H1 (cell line): ENCODE measurements around the gene RBBP5. TPM values are rescaled to one million over a fixed set of nuclear protein-coding genes. Genes with fewer than 3 reads are reported as not detected.

ENCODE experiments used
- CTCF ChIA-PET: fragments of 300-600 bp; sonication (Branson Sonifier 250); formaldehyde crosslinking; loops from one replicate; lab custom pipeline; 2021; ENCODE audit not compliant: partially characterized antibody; lab: Charles Lee
- POLR2A ChIA-PET: fragments of 300-600 bp; sonication (Branson Sonifier 250); formaldehyde crosslinking; loops from one replicate; lab custom pipeline; 2021; ENCODE audit warnings: inconsistent platforms; ENCODE audit not compliant: partially characterized antibody; lab: Charles Lee
- DNase-seq, 2 experiments: peaks; one replicate each; pipeline versions ENCODE4 v3.0.0 to v3.0.0-alpha.2; 2010 to 2022; ENCODE audit warnings: low spot score in 2 of 2, low read depth in 1 of 2, mixed read lengths in 1 of 2
- FAIRE-seq: peaks from 2 replicates; lab custom pipeline; 2011; peaks lifted over from hg19 to GRCh38; lab: Jason Lieb, UNC
- H2AFZ ChIP-seq: 2 replicates; pipeline ENCODE4 v1.8.1; 2012; ENCODE audit warnings: low read length, inconsistent platforms
- H2AK5ac ChIP-seq: 2 replicates; pipeline ENCODE4 v1.6.1; 2013; ENCODE audit warnings: low read depth, low read length
- H2BK120ac ChIP-seq: replicated peaks from 2 replicates; pipeline ENCODE3; 2013; ENCODE audit warnings: low read depth, low read length, inconsistent platforms
- H2BK12ac ChIP-seq: 2 replicates; pipeline ENCODE4 v1.6.1; 2013; ENCODE audit warnings: low read depth, low read length
- H2BK15ac ChIP-seq: 2 replicates; pipeline ENCODE4 v1.6.1; 2013; ENCODE audit warnings: low read length
- H2BK20ac ChIP-seq: 2 replicates; pipeline ENCODE4 v1.6.1; 2013; ENCODE audit warnings: low read length
- H2BK5ac ChIP-seq: 2 replicates; pipeline ENCODE4 v1.6.1; 2013; ENCODE audit warnings: low read depth, low read length
- H3K14ac ChIP-seq: 2 replicates; pipeline ENCODE4 v1.6.1; 2013; ENCODE audit warnings: inconsistent platforms; ENCODE audit not compliant: insufficient read length
- H3K18ac ChIP-seq: 2 replicates; pipeline ENCODE4 v1.6.1; 2013; ENCODE audit warnings: low read length; ENCODE audit errors: extremely low read depth
- H3K23ac ChIP-seq: 2 replicates; pipeline ENCODE4 v1.6.1; 2013; ENCODE audit warnings: inconsistent platforms; ENCODE audit not compliant: insufficient read length
- H3K23me2 ChIP-seq: 2 replicates; pipeline ENCODE4 v1.6.1; 2013; ENCODE audit warnings: low read depth, low read length
- H3K27ac ChIP-seq: 2 replicates; pipeline ENCODE4 v1.6.1; 2011; ENCODE audit warnings: low read depth, low read length, inconsistent platforms
- H3K27me3 ChIP-seq, 4 experiments: replicated peaks in 1 of 4; 1 replicate in 1 of 4; 2 replicates in 3 of 4; pipeline versions ENCODE4 v1.6.1 to v1.8.1; 2011 to 2013; ENCODE audit warnings: low read length in 3 of 4, mild to moderate bottlenecking in 3 of 4, inconsistent platforms in 2 of 4, mixed read lengths in 2 of 4, moderate library complexity in 1 of 4; ENCODE audit not compliant: control insufficient read depth in 3 of 4, insufficient read depth in 3 of 4; ENCODE audit errors: extremely low read depth in 1 of 4
- H3K36me3 ChIP-seq, 4 experiments: 2 replicates each; pipeline versions ENCODE4 v1.6.1 to v1.8.1; 2011 to 2013; ENCODE audit warnings: mild to moderate bottlenecking in 4 of 4, low read length in 3 of 4, moderate library complexity in 2 of 4, control low read depth in 1 of 4, inconsistent platforms in 1 of 4; ENCODE audit not compliant: insufficient read depth in 4 of 4, control insufficient read depth in 2 of 4
- H3K4ac ChIP-seq: replicated peaks from 2 replicates; pipeline ENCODE3; 2013; ENCODE audit warnings: low read length, low read depth, mixed read lengths, inconsistent platforms; ENCODE audit not compliant: insufficient read length
- H3K4me1 ChIP-seq, 4 experiments: replicated peaks in 1 of 4; 1 replicate in 1 of 4; 2 replicates in 3 of 4; pipeline versions ENCODE4 v1.6.1 to v1.8.1; 2011 to 2013; ENCODE audit warnings: low read length in 3 of 4, inconsistent platforms in 2 of 4, mixed read lengths in 1 of 4; ENCODE audit not compliant: insufficient read depth in 4 of 4, control insufficient read depth in 3 of 4
- H3K4me2 ChIP-seq, 2 experiments: 2 replicates each; pipeline versions ENCODE4 v1.6.1 to v1.8.1; 2011 to 2013; ENCODE audit warnings: low read depth in 2 of 2, low read length in 2 of 2, control low read depth in 1 of 2, inconsistent platforms in 1 of 2, mild to moderate bottlenecking in 1 of 2; ENCODE audit not compliant: insufficient read depth in 1 of 2
- H3K4me3 ChIP-seq, 4 experiments: fragments of 200-600, 300-600 bp in 1 of 4; sonication (generic), shearing (Covaris generic), sonication (Bioruptor Twin) in 1 of 4; 2 replicates each; pipeline versions ENCODE4 v1.5.1 to v1.8.1; 2011 to 2016; ENCODE audit warnings: low read length in 4 of 4, low read depth in 3 of 4, control low read depth in 2 of 4, inconsistent platforms in 2 of 4, mild to moderate bottlenecking in 2 of 4, mixed read lengths in 1 of 4, moderate library complexity in 1 of 4; ENCODE audit not compliant: insufficient read depth in 2 of 4; ENCODE audit errors: extremely low read depth in 1 of 4
- H3K56ac ChIP-seq: replicated peaks from 2 replicates; pipeline ENCODE3; 2013; ENCODE audit warnings: low read depth, mild to moderate bottlenecking, mixed read lengths, low read length, inconsistent platforms; ENCODE audit not compliant: insufficient read length
- H3K79me1 ChIP-seq: 2 replicates; pipeline ENCODE4 v1.6.1; 2013; ENCODE audit warnings: low read depth, low read length, control low read depth
- H3K79me2 ChIP-seq, 2 experiments: 2 replicates each; pipeline versions ENCODE4 v1.6.1 to v1.8.1; 2012 to 2013; ENCODE audit warnings: low read length in 2 of 2, mild to moderate bottlenecking in 2 of 2, inconsistent platforms in 1 of 2; ENCODE audit not compliant: insufficient read depth in 2 of 2, control insufficient read depth in 1 of 2
- H3K9ac ChIP-seq, 4 experiments: replicated peaks in 1 of 4; 1 replicate in 1 of 4; 2 replicates in 3 of 4; pipeline versions ENCODE4 v1.6.1 to v1.8.1; 2011 to 2013; ENCODE audit warnings: low read depth in 3 of 4, low read length in 3 of 4, control low read depth in 2 of 4, mild to moderate bottlenecking in 2 of 4, moderate library complexity in 2 of 4, inconsistent platforms in 1 of 4; ENCODE audit errors: extremely low read depth in 1 of 4
- H3K9me3 ChIP-seq, 2 experiments: 2 replicates each; pipeline versions ENCODE4 v1.6.1 to v1.8.1; 2012 to 2013; ENCODE audit warnings: mild to moderate bottlenecking in 2 of 2, moderate library complexity in 2 of 2, control low read depth in 1 of 2, inconsistent platforms in 1 of 2, low read depth in 1 of 2, low read length in 1 of 2, mixed read lengths in 1 of 2; ENCODE audit not compliant: insufficient read depth in 2 of 2
- H4K20me1 ChIP-seq, 2 experiments: replicated peaks in 1 of 2; 2 replicates each; pipeline versions ENCODE3 to v1.8.1; 2011 to 2013; ENCODE audit warnings: inconsistent platforms in 2 of 2, low read length in 2 of 2, mild to moderate bottlenecking in 1 of 2; ENCODE audit not compliant: insufficient read depth in 2 of 2, control insufficient read depth in 1 of 2
- H4K5ac ChIP-seq: 2 replicates; pipeline ENCODE4 v1.6.1; 2013; ENCODE audit warnings: low read length, low read depth, mixed read lengths, inconsistent platforms; ENCODE audit not compliant: insufficient read length
- H4K8ac ChIP-seq: 2 replicates; pipeline ENCODE4 v1.8.0; 2013; ENCODE audit warnings: mild to moderate bottlenecking, moderate library complexity, low read length, inconsistent platforms; ENCODE audit not compliant: insufficient read depth; ENCODE audit errors: extremely low read depth
- H4K91ac ChIP-seq: replicated peaks from 2 replicates; pipeline ENCODE3; 2013; ENCODE audit warnings: low read length, mixed read lengths, inconsistent platforms; ENCODE audit not compliant: insufficient read length
- KDM4A ChIP-seq: IDR thresholded peaks from one replicate; pipeline ENCODE4 v1.7.1; 2012; ENCODE audit warnings: low read depth, mild to moderate bottlenecking, moderate library complexity, low read length, inconsistent platforms; ENCODE audit not compliant: severe bottlenecking
- SP1 ChIP-seq: IDR thresholded peaks from 2 replicates; pipeline ENCODE4 v1.6.1; 2011; ENCODE audit warnings: low read depth, low read length
- SP4 ChIP-seq: IDR thresholded peaks from 2 replicates; pipeline ENCODE4 v1.6.1; 2012; ENCODE audit warnings: low read length, inconsistent platforms
- TEAD4 ChIP-seq: IDR thresholded peaks from 2 replicates; pipeline ENCODE4 v1.6.1; 2012; ENCODE audit warnings: low read depth, low read length, inconsistent platforms, mixed read lengths
- WGBS, 2 experiments: shearing (Covaris generic) in 1 of 2; methylation state at CpG; one replicate each; pipeline versions ENCODE4 v1.1.6 to v1.1.7; 2013 to 2015; ENCODE audit warnings: low lambda C conversion rate in 2 of 2, mixed read lengths in 2 of 2, inconsistent platforms in 1 of 2, low coverage in 1 of 2, missing lambda C conversion rate in 1 of 2; ENCODE audit not compliant: insufficient replicate concordance in 2 of 2, insufficient coverage in 1 of 2, insufficient read length in 1 of 2; ENCODE audit errors: extremely low coverage in 1 of 2, missing lambda C conversion rate in 1 of 2; 5-methylcytosine and 5-hydroxymethylcytosine counted together
- polyA plus RNA-seq, 7 experiments: library from polyadenylated mRNA; depleted of rRNA in 3 of 7; stranded (reverse) in 5 of 7; unstranded in 2 of 7; fragments of >200 nt in 5 of 7; fragments of 200-250 nt in 2 of 7; gene quantifications; 1 replicate in 5 of 7; 2 replicates in 1 of 7; 4 replicates in 1 of 7; pipeline versions ENCODE4 v1.2.1 to v1.2.3, GENCODE V29; 2011 to 2013; ENCODE audit warnings: missing spikeins in 2 of 7, mixed read lengths in 2 of 7
- total RNA-seq: library from RNA; stranded (reverse); fragmentation: NEBNext Ultra II Directional; extraction: Animal tissue kit (Norgen Biotek cat#: 25700); gene quantifications from 2 replicates; pipeline ENCODE4 v1.2.1, GENCODE V29; 2021
- TF ChIP-seq, protein P1 (sequence below): IDR thresholded peaks from 2 replicates; pipeline ENCODE4 v1.6.1; 2012; ENCODE audit warnings: inconsistent platforms

RBBP5 gene
- total and polyA plus RNA-seq, 2 of the 8 experiments (the other 6 are each of a cell fraction or from before 2014, with no cell fraction given), result 6.7 to 21.5 TPM

DNA sequence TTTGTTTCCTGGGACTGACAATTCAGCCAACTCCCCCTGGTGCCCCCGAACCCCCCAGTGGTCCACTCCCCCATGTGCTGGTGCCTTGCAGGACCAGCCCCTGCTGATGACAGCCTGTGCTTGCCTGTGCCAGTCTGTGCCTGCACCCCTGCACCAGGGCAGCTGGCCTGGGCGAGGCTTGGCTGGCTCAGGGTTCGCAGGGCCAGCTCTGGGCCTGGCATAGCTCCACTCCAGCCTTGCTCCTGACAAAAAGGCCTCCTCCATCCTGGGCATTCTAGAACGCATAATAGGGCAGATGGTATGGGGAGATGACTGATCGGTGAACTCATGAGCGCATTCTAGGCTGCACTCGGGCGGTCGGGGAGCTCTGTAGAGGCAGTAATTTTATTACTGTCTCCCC, 73.4 kb downstream of the RBBP5 start:
- peaks cover 2 to 3% of the 10 kb centered on the region in 2 experiments for H4K20me1 ChIP-seq
- POLR2A ChIA-PET, result no interaction called here
- no peak overlapping the region for H3K18ac ChIP-seq
- no peak overlapping the region for H3K9ac ChIP-seq
- no peak overlapping the region for H4K8ac ChIP-seq
- H2BK15ac ChIP-seq, result no peak overlapping the region
- FAIRE-seq (no peak), DNase-seq (no peak)
- no peak overlapping the region for H3K4me2 ChIP-seq
- H2BK12ac ChIP-seq, result 0 out of 2 replicates have a peak overlapping the region, but pooled peaks have one; percentile 17
- H3K23me2 ChIP-seq, result no peaks in the 10 kb centered on the region
- no peak overlapping the region for H4K5ac ChIP-seq
- H3K4ac ChIP-seq, result no peak overlapping the region
- H3K36me3 ChIP-seq, result no peaks in the 10 kb centered on the region
- no peak overlapping the region for H2AK5ac ChIP-seq
- no peak overlapping the region for H2BK20ac ChIP-seq
- H3K9me3 ChIP-seq, result no peaks in the 10 kb centered on the region
- H2BK5ac ChIP-seq, result no peak overlapping the region
- H3K14ac ChIP-seq, result no peak overlapping the region
- no peak overlapping the region for H3K23ac ChIP-seq
- TF ChIP-seq TEAD4 (no peak), KDM4A (no peak), SP1 (no peak), SP4 (no peak)
- TF ChIP-seq, protein P1, sequence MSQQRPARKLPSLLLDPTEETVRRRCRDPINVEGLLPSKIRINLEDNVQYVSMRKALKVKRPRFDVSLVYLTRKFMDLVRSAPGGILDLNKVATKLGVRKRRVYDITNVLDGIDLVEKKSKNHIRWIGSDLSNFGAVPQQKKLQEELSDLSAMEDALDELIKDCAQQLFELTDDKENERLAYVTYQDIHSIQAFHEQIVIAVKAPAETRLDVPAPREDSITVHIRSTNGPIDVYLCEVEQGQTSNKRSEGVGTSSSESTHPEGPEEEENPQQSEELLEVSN, result no peak
- H4K91ac ChIP-seq, result no peak overlapping the region
- no peaks in the 10 kb centered on the region for H3K79me1 ChIP-seq
- H3K4me1 ChIP-seq, result peaks cover 13 to 26% (median 16%) of the 10 kb centered on the region in 4 experiments
- no peak overlapping the region for H2AFZ ChIP-seq
- CTCF ChIA-PET, result interaction anchor here (0.5 to 38.9 kb wide), 8 partner anchors 11 to 1957 kb away, joined by 3 to 1336 read pairs (median 3); no protein-coding TSS in a partner anchor
- H3K27ac ChIP-seq, result no peak overlapping the region
- peaks cover 0 to 12% (median 8%) of the 10 kb centered on the region in 4 experiments; a peak in 5 of 7 replicates for H3K27me3 ChIP-seq
- H3K4me3 ChIP-seq, result no peak overlapping the region
- H2BK120ac ChIP-seq, result no peak overlapping the region
- 92% methylated on average over 9 of the region's 9 CpGs; no CpG with 5 or more reads in 1 of the 2 experiments for WGBS, 2 experiments
- no peaks in the 10 kb centered on the region for H3K79me2 ChIP-seq
- no peak overlapping the region for H3K56ac ChIP-seq
